Rectal smooth muscle tissue (tissue), 1 donor: ENCODE measurements around the gene TBC1D4.
A peak's percentile ranks its signal among the peaks of the same experiment; 100 is the strongest.
"Not testable (repeated sequence)": the region's sequence is repeated elsewhere in the genome, so short reads cannot be mapped to it uniquely, and the experiment has no call there.

Source experiments
- H3K27ac ChIP-seq: one replicate; pipeline ENCODE4 v1.7.0; 2013; ENCODE audit warnings: low read depth, low read length, inconsistent platforms
- H3K27me3 ChIP-seq: one replicate; pipeline ENCODE4 v1.7.0; 2013; ENCODE audit warnings: low read length; ENCODE audit not compliant: control insufficient read depth, insufficient read depth
- H3K36me3 ChIP-seq: one replicate; pipeline ENCODE4 v1.7.0; 2013; ENCODE audit warnings: low read length; ENCODE audit not compliant: control insufficient read depth, insufficient read depth
- H3K4me1 ChIP-seq: one replicate; pipeline ENCODE4 v1.7.0; 2013; ENCODE audit warnings: low read length; ENCODE audit not compliant: control insufficient read depth, insufficient read depth
- H3K4me3 ChIP-seq: one replicate; pipeline ENCODE4 v1.7.0; 2013; ENCODE audit warnings: low read length
- H3K9ac ChIP-seq: one replicate; pipeline ENCODE4 v1.7.0; 2013; ENCODE audit warnings: low read length

Gene TBC1D4

DNA sequence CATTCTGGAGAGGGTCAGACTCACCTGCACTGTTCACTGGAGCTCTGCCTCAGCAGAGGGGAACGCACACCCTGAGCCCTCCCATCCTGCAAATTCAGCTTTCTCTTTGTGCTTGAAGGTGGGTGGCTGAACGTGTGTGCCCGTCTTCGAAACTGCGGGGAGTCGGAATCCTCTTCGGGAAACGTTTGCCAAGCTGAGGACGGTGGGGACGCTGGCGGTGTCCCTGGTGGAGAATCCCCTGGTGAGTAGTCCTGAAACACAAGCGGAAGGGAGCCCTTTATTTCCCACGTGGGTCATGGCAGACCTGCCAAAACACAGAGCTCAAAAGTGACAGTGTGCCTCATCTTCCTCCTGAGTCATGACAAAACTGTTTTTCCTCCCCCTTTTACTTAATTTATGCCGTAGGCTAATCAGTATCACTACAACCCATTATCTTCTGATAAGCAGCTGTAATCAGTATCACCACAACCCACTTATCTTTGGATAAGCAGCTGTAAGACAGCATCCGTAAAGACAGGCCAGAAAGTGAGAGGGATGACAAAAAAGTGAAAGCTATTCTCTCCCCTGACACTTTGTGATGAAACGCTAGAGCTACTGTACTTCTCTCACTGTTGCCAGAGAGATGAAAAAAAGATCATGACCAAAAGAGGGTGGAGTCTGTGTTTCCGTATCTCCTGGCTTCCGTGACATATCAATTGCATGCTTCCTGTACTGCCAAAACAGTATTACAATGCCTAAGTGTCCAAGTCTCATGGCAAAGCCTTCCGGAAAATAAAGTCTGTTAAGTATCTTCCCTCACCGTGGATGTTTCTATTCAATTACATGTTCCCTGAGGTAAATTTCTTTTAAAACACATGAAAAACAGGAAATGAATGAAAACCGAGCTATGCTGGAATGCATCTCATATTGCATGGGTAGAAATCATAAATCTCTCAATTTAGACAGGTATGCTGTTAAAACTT lies 155.5 kb downstream of the TBC1D4 start:
- Histone ChIP-seq H3K4me3 (peak overlapping the region; percentile 0), H3K27ac (no peak overlapping the region), H3K4me1 (no peaks in the 10 kb centered on the region), H3K27me3 (no peaks in the 10 kb centered on the region), H3K36me3 (no peaks in the 10 kb centered on the region), H3K9ac (no peak overlapping the region)

DNA sequence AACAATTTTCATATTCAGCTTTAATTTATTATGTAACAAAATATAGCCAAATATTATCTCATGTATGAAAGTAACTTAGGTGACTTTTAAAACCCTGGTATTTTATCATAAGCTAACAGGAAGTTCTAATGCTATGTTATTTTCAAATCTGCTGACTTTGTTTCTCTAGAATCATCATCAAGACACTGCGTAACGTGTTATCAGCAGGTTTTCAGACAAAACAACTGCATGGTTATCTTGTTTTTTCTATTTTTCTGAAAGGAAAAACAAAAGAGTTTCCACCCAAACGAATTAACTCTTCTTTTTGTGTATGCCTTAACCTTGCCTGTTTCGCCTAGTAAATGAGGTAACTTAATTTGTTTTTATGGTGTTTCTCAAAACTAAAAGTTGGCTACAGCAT lies 156.3 kb downstream of the TBC1D4 start:
- Histone ChIP-seq H3K4me1 (no peaks in the 10 kb centered on the region), H3K27me3 (no peaks in the 10 kb centered on the region), H3K27ac (no peak overlapping the region), H3K4me3 (no peak overlapping the region), H3K36me3 (no peaks in the 10 kb centered on the region), H3K9ac (no peak overlapping the region)

DNA sequence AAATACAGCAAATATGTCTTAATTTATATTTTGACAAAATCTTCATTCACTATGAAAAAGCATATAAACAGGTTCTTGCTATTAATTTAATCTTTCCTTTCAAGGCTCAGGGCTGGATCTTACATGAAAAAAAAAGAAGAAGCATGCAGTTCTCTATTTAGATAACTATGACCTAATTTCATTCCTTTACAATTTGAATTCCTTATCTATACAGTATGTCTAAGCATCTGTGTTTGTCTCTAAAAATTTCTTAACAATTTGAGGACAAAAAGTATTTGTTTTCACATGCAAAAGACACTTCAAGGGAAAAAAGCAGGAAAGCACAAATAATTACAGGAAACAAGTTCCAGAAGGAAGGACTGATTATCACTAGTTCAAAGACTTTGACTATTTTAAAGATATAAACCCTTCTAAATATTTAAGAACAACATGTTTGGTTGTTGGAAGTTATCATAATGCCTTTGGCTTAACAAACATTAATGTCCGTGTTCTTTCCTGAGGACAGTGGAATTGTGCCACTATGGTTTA lies 157.5 kb downstream of the TBC1D4 start:
- Histone ChIP-seq H3K9ac (no peak overlapping the region), H3K36me3 (no peaks in the 10 kb centered on the region), H3K4me3 (no peak overlapping the region), H3K27ac (no peak overlapping the region), H3K4me1 (no peaks in the 10 kb centered on the region), H3K27me3 (no peaks in the 10 kb centered on the region)

DNA sequence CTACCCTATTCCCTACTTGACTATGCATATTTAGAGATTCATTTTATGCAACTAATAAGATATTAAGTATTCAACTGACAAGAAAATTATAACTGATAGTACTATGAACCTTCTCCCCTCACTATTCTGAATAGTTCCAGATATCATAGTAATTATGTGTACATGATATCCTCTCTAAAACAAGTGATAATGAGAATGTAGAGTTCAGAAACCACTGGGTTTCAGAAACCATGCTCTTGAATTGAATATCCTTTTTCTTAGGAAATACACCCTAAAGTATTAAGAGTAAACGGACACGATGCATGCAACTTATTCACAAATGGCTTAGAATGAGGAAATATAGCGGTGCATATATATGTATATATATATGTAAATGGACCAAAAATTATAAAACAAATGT lies 160.9 kb downstream of the TBC1D4 start:
- no peak overlapping the region for H3K4me3 ChIP-seq
- no peak overlapping the region for H3K9ac ChIP-seq
- no peaks in the 10 kb centered on the region for H3K27me3 ChIP-seq
- no peaks in the 10 kb centered on the region for H3K4me1 ChIP-seq
- no peak overlapping the region for H3K27ac ChIP-seq
- peaks cover 3% of the 10 kb centered on the region for H3K36me3 ChIP-seq

DNA sequence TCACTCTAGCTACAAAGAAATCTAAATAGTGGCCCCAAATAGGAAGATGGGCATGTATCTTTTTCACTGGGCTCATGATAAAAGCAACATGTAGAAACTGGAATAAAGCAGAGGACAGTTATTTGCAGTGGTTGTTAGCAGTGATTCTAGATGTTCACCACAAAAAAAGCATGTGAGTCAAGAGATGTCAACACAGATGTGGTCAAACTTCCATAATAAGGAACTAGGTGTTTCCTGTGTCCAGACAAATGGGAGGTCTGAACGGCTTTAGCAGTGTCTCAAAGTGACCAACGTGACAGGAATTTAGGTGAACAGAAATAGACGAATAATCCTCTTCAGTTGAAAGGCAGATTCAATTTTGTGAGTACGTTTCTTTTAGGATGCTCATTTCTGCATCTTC lies 162.7 kb downstream of the TBC1D4 start:
- Histone ChIP-seq H3K27me3 (no peaks in the 10 kb centered on the region), H3K9ac (no peak overlapping the region), H3K36me3 (peaks cover 3% of the 10 kb centered on the region), H3K4me1 (no peaks in the 10 kb centered on the region), H3K27ac (no peak overlapping the region), H3K4me3 (no peak overlapping the region)

DNA sequence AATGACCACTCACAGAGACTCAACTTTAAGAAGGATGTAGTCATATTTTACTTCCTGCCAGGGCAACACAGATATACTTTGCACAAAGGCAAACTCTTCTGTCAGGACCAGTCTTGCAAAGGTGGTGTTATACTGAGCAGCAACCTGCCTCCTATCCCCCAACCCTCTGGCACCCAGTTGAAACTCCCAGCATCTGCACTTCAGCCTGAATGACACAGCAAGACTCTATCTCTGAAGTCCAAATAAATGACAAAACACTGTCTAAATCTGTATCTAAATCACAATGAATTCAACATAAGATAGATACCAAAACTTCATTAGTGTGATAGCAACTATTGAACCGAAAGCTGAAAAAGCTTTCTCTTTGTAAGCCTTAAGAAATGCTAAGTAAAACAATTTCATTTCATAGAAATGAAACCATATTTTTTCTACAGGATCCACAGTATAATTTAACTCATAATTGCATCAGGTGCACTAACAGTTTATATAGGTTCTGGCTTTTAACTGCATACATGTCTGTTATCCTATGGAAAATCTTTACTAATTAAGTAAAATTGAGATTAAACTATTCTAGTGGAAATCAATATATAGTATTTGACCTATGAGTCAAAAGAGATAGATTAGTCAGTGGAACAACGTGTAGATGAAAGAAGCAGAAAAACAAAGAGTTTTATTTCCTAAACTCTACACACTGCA lies 163.7 kb downstream of the TBC1D4 start:
- H3K4me3 ChIP-seq = no peak overlapping the region
- no peaks in the 10 kb centered on the region for H3K27me3 ChIP-seq
- H3K36me3 ChIP-seq = peaks cover 3% of the 10 kb centered on the region
- no peak overlapping the region for H3K9ac ChIP-seq
- H3K4me1 ChIP-seq = no peaks in the 10 kb centered on the region
- no peak overlapping the region for H3K27ac ChIP-seq

DNA sequence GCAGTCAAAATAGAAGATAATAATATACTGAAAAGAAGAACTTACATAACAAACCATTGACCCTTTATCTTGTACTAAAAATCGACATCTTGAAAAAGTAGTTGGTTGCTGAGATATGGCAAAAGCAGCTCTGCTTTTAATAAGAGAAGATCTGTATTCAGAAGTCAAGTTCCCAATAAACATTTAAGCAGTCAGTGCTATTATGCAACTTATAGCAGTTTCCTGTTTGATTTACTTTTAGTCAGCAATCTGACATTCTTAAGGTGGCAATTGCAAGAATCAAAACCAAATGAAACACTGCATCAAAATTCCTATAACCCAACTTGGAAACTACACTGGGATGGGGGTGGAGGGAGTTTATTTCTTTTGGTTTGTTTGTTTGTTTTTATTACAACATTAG lies 165.5 kb downstream of the TBC1D4 start:
- Histone ChIP-seq H3K27ac (no peak overlapping the region), H3K27me3 (no peaks in the 10 kb centered on the region), H3K36me3 (peaks cover 3% of the 10 kb centered on the region), H3K9ac (no peak overlapping the region), H3K4me1 (no peaks in the 10 kb centered on the region), H3K4me3 (no peak overlapping the region)

DNA sequence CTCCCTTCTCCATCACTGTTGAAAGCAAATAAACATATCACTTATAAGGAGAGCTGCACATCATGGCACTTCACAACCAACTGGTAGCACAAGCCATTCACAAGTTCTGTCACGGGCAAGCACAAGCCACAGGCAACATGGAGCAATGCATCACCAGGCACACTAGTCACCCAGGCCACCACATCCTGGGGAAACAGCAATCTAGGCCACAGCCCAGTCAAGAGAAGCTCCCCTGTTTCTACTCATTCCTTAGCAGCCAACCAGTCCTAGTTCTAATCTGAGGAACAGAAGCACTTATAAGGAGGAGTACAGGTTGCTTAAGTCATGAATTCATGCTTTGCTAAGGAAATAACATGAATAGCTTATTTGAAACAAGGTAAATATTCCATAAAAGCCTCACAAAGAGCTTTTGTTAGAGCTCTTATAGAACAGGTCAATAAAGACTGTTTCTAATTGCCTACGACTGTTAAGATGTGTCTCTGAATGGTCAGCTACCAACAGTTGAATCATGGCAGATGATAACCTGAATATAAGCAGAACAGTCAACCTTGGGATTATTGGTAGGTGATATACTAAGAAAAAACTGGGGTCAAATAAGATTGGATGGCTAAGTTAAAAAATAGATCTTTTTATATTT lies 169.0 kb downstream of the TBC1D4 start:
- no peak overlapping the region for H3K9ac ChIP-seq
- H3K27ac ChIP-seq = no peak overlapping the region
- H3K4me3 ChIP-seq = no peak overlapping the region
- no peaks in the 10 kb centered on the region for H3K27me3 ChIP-seq
- H3K36me3 ChIP-seq = peaks cover under 1% of the 10 kb centered on the region
- H3K4me1 ChIP-seq = no peaks in the 10 kb centered on the region

DNA sequence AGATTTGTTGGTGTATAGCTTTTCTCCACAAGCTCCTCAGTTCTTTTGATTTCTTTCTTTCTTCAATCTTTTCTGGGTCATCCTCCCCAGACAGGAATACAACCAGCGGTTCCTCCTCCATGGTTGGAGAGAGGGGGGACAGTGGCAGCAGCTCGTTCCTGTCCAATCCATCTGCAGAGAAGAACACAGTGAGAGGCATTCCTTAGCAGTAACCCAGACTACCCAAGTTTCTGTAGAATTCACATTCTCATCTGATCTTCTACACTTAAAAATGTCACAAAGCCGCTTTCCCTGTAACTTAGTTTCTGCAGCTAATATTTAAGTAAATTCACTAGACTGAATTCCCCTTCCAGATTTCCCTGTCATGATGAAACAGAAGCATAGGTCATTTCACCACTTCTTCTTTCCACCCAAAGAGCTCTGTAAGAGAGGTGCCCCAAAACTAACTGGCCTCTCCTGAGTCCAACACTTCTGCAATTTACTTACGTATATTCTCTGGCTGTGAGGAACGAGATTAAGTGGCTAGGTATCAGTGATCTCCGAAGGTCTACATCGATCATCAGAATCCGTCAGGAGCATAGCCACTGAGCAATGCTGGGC lies 171.9 kb downstream of the TBC1D4 start:
- Histone ChIP-seq H3K27me3 (no peaks in the 10 kb centered on the region), H3K9ac (no peak overlapping the region), H3K27ac (no peak overlapping the region), H3K36me3 (no peaks in the 10 kb centered on the region), H3K4me1 (peaks cover 2% of the 10 kb centered on the region), H3K4me3 (no peak overlapping the region)

DNA sequence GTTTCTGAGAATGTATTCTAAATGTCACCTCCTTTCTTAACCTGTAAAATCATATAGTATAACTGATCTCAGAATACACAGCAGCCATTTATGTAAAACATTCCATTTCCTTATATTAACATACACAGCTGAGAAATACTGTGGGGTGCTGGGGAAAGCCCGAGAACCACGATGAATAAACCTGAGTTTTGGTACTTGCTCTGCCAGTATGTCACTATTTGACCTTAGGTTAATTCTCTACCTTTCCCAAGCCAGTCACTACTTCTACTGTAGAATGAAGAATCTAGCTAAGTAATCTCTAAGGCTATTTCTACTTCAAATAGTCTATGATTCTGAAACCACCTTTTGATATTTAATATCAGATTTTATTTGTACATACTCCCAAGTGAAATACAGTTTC lies 173.7 kb downstream of the TBC1D4 start:
- Histone ChIP-seq H3K27me3 (no peaks in the 10 kb centered on the region), H3K4me1 (peaks cover 2% of the 10 kb centered on the region), H3K9ac (no peak overlapping the region), H3K27ac (no peak overlapping the region), H3K4me3 (no peak overlapping the region), H3K36me3 (no peaks in the 10 kb centered on the region)

DNA sequence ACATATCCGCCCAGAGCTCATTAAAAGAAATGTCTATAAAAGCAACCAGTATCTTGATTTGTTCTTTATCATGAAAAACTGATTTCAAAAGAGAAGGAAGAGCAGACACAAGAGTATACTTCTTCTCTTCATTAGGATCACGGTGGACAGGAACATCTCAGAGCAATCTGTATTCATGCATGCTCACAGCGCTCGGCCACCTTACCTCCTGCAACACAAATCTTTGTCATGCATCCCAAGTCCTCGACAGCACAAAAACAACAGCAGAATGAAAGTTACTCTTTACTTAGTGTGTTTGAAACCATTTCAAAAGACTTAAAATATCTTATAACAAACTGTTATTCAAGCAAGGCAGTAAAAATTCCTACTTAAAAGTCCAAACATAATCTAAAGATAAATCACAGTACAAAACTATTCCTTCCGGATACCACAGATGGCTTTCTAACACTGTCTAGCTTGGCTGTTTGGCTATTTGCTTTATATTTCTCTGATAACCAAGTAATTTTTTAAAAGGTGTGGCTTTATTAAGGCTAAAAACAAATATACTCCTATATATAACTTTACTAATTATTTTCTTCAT lies 174.5 kb downstream of the TBC1D4 start:
- no peak overlapping the region for H3K4me3 ChIP-seq
- H3K27me3 ChIP-seq = no peaks in the 10 kb centered on the region
- H3K27ac ChIP-seq = no peak overlapping the region
- H3K9ac ChIP-seq = no peak overlapping the region
- no peaks in the 10 kb centered on the region for H3K36me3 ChIP-seq
- peaks cover 2% of the 10 kb centered on the region for H3K4me1 ChIP-seq

DNA sequence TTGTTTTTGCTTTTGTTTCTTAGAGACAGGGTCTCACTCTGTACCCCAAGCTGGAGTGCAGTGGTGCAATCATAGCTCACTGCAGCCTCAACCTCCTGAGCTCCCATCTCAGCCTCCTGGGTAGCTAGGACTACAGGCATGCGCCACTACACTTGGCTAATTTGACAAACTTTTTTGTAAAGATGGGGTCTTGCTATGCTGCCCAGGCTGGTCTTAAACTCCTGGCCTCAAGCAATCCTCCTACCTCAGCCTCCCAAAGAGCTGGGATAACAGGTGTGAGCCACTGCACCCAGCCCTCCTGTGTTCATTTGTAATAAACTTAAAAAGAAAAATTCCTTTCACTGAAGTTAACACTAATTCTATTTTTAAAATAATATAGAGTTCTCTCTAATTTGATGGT lies 175.0 kb downstream of the TBC1D4 start:
- H3K4me1 ChIP-seq, H3K27ac ChIP-seq, H3K36me3 ChIP-seq, H3K9ac ChIP-seq, H3K4me3 ChIP-seq, H3K27me3 ChIP-seq: not testable (repeated sequence)
